HG02759 (cell line): ENCODE results near the gene SCAMP1.
"Not testable (repeated sequence)": the region's sequence is repeated elsewhere in the genome, so short reads cannot be mapped to it uniquely, and the experiment has no call there.

Source experiments
- ATAC-seq: cut with Tn5 transposase; IDR thresholded peaks from one replicate; pipeline ENCODE4 v1.9.1; 2021; ENCODE audit warnings: mild to moderate bottlenecking, moderate library complexity; ENCODE audit not compliant: unreplicated experiment

Gene SCAMP1, protein sequence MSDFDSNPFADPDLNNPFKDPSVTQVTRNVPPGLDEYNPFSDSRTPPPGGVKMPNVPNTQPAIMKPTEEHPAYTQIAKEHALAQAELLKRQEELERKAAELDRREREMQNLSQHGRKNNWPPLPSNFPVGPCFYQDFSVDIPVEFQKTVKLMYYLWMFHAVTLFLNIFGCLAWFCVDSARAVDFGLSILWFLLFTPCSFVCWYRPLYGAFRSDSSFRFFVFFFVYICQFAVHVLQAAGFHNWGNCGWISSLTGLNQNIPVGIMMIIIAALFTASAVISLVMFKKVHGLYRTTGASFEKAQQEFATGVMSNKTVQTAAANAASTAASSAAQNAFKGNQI

DNA sequence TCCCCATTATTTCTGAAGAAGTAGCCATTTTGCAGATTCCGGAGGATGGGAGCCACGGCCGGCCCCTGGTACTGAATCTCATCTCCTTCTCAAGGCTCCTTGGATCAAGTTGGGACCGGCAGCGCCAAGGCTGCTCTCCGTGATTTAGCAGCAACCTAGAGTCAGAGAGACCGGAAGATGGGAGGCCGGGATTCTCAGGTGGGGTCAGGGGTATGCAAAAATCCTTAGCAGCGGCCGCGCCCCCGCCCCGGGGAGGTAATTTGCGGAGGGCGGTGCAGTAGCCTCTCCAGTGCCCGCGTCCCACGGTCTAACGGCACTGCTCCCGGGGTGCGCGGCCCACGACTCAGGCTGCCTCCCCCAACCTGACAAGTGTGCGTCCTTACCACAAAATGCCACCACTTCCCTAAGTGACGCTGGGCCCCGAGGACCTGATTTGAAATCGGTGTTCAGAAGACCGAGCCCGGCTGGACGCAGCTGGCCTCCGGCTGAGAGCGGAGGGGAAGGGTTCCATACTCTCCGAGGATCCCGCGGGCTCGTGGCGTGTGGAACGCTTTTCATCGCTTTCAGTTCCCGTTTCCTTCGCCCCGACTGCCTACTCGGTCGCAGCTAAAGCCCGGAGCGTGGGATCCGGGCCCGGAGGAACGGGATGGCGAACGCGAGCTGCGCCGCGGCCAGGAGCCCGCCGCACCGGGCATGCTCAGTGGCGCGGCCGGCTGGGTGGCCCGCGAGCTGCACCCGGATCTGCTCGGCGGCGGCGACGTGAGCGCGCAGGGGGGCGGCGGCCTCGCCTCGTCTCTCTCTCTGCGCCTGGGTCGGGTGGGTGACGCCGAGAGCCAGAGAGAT is at the start of gene SCAMP1:
TSS of gene SCAMP1 (plus strand) at position 787 of the 843 bp plus-strand sequence. CDS start at position 842, 55 bp downstream.
- peak; percentile 88 for ATAC-seq

DNA sequence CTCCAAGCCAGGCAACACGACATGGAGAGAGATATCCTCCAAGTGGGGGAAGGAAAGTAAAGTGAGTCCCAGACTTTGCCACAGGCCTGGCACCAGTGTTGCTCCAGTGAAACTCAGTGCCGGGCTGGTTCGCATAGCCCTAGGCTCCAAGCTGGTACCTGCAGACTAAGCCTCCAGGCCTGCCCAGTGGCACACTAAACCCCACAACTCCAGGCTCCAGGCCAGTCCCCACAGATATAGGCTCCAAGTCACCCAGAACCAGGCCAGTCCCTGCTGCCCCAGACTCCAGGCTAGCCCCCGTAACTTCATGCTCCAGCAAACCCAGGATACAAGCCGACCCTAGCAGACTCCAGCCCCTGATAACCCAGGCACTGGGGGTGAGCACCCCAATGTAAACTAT is 42.9 kb upstream of the SCAMP1 start:
- ATAC-seq: no peak

DNA sequence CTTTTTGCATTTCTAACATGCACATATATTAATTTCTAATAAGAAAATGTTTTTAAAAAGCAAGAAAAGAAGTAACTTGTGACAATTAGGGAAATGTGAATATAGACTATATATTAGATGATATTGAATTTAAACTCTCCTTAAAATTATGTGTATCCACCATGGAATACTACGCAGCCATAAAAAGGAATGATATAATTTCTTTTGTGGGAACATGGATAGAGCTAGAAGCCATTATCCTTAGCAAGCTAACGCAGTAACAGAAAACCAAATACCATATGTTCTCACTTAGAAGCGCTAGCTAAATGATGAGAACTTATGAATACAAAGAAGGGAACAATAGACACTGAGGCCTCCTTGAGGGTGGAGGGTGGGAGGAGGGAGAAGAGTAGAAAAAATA is 42.1 kb upstream of the SCAMP1 start:
- no peak for ATAC-seq

DNA sequence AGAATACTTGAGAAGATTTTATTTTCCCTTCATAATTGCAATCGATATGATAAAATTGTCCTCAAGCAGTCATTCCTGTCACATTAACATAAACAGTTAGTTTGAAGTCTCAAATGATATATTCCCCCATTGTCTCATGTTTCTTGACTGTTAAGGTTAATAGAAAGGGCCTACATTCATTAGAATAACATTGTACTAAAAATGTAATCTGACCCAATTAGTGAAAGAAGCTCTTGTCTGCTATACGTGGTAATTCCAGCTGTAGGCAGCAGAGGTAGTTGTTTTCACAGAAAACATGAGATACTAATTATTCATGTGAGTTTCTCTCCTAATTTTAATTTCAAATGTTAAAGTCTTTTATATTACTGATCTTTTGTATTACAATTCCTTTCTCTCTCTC is 40.0 kb upstream of the SCAMP1 start:
- no peak for ATAC-seq

DNA sequence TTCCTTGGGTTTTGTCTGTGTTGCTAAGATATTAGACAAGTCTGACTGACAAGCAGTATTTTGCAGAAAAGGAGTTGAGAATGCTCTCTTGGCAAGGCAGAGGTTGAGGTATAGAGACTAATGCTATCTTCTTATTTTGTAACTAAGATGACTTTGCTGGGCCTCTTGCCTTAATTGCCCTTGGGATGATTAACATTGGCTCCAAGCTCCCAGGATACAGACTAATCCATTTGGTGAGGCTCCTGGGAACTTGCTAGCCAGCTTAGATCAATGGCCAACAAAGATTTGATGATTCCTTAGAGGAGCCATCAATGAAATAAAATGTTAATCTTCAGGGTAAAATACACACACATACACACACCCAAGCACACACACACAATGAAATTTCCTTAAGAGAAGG is 37.2 kb upstream of the SCAMP1 start:
- no peak for ATAC-seq

DNA sequence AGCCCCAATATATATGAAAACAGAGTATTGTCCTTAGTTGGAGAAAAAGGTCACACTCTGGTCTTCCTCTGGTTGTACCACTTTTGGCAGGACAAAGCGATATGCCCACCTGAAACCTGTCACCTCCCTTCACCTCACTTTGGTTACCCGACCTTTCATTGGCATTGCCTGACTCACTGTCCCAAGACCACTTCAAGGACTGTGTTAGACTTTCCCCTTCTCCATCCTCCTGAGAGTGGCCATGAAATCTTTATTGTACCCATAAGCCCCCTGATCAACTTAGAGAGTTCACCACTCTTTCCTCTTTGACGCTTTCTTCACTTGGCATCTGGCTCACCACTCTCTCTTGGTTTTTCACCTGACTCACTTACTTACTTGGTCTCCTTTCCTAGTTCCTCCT is 33.5 kb upstream of the SCAMP1 start:
- no peak for ATAC-seq

DNA sequence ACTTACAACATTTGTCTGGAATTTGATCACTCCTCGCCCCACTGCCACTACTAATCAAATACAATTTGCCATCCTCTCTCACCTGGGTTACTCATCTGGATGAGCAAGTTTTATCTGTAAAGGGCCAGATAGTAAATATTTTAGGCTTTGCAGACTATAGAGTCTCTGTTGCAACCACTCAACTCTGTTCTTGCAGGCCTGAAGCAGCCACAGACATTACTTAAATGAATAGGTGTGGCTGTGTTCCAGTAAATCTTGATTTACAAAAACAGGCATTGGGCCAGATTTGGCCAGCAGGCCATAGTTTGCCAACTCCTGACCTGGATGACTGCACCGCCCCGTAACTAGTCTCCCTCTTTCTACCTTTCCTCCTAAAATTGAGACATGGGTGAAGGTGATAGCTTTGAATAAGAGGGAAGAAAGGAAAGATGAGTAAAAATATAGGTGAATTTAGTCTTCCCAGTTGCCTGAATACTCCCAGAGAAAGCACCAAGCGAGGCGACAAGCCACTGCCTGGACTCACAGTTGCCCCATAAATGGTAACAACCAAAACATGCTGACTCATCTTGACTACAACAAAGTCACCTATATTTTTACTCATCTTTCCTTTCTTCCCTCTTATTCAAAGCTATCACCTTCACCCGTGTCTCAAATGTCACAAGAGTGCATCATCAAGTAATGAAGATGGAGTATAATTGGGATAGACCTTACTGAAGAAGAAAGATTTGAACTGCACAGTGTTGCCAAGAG is 32.5 kb upstream of the SCAMP1 start:
- ATAC-seq: no peak

DNA sequence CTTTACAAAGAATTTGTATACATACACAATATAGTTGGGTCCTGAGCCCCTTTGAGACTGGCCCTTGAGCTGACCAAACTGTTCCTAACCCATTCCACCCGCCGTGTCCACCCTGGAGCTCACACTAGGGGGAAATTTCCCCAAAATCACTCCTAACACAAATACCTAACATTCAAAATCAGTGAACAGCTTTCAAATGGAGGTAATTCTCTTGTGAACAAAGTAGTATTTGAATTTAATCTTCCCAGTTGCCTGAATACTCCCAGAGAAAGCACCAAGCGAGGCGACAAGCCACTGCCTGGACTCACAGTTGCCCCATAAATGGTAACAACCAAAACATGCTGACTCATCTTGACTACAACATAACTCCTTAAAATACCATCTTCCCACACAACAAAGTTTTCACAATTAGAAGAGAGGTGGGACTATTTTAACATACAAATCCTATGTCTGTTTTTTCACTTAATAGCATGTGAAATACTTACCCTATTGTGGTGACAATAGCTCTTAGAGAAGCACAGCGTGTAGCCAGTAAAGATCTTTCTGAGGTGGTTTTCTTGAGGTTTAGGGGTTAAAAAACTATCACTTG is 31.7 kb upstream of the SCAMP1 start:
- no peak for ATAC-seq

DNA sequence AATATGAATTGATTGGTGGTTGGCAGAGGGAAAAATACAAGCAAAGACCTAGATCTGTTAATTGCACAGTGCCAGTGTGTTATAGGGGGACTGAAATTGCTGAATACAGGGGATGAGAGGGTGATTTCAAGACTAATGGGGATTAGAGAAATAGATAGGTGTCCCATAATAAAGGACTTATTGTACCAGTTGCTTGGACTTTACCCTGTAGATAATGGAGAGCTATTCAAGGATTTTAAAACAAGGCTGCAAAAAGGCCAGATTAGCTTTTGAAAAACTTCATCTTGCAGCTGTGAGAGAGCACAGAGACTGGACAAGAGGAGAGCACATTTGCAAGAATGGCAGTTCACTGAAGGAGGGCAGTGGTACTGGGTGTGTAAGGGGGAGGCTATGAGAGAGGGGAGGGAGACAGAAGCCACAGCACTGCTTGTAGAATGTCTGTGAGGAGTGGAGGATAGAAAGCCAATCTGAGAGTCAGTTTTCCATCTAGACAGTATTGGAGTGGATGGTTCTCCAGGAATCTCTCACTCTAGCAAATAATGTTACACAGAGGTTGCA is 28.8 kb upstream of the SCAMP1 start:
- no peak for ATAC-seq

DNA sequence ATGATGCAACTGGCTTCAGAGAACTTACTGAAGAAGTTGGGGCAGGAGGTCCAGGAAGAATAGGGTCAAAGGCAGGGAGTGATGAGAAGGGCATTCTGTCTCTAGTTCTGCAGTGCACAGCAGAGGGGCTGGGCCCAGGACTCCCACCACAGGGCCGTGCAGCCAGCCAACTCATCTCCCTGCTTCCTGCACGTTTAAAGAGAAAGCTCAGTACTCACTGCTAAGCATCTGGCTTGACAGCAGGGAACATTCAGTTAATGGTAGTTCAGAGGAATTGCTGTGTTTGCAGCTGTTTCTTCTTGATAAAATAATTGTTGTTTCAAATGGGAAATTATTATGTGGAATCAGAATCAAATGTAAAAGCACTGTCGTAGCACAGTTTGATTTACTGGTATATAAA is 25.6 kb upstream of the SCAMP1 start:
- ATAC-seq: no peak

DNA sequence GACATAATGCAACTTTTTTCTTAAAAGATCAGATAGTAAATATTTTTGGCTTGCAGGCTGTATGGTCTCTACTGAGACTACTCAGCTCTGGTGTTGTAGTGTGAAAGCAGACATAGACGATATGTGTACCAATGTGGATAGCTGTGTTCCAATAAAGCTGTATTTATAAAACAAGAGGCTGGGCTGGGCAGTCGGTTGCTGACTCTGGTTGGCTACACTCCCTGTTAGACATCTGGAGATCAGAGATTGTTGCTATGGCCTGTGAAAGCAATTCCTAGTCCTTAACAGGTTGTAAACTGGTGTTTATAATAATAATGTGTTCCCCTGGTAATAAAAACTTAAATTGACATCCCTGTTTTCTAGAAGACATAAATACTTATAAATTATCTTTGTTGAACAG is 24.4 kb upstream of the SCAMP1 start:
- ATAC-seq: no peak

DNA sequence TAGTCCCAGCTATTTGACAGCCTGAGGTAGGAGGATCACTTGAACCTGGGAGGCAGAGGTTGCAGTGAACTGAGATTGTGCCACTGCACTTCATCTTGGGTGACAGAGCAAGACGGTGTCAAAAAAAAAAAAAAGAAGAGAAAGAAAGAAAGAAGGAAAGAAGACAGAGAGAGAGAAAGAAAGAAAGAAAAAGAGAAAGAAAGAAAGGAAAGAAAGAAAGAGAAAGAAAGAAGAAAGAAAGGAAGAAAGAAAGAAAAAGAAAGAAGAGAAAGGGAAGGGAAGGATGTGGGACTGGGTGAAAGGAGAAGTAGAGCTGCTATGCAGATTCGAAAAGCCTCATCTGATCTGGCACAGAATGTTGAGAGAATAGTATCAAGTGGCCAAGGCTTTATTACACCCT is 23.7 kb upstream of the SCAMP1 start:
- ATAC-seq: no peak

DNA sequence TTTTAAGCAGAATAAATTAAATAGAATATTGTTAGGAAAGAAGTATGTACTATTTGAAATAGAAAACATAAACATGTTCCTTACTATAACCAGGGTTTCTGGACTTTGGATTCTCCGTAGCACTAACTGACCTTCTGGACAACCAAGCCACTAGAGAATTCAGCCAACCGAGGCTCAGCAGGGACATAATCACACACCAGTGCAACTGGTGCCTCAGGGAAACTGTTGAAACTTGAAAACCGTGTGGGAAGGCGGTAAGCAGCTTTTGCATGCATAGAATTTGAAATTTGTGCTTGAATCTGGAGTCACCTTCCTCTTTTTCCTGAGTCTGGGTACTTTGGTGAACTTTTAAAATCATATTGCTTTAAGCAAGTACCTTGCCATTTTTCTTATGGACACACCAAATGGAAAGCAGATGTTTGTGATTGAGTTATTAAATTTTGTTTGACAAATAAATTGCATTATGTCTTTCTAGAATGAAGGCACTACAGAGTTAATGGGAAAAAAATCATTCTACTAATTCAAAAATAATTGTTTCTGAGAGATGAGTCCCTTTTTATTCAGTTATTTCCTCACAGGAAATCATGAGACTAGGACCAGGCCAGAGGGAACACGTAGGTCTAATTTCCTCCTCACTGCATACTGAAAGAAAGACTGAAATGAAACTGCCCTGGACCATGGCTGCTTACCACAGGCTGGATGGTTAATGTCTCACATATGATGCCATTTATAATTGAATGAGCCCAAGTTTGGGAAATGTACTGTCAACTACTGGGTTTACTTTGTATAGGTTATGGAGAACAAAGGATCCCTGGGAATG is 20.6 kb upstream of the SCAMP1 start:
- no peak for ATAC-seq

DNA sequence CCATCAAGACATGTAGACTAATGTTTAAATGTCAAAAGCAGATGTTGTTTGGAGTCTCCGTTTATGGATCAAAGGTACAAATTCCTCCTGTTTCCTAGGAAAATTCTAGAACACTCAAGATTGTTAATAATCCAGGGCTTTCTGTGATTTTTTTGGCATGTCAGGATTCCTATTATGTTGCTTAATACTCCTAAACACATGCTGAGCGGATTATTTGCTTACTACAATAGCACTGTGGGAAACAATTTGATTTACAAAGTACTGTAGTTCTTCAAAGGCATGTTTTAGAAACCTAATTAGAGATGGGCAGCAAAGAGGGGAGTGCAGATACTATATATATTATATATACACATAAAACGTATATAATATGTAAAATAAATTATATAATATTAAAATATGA is 19.0 kb upstream of the SCAMP1 start:
- ATAC-seq: no peak

DNA sequence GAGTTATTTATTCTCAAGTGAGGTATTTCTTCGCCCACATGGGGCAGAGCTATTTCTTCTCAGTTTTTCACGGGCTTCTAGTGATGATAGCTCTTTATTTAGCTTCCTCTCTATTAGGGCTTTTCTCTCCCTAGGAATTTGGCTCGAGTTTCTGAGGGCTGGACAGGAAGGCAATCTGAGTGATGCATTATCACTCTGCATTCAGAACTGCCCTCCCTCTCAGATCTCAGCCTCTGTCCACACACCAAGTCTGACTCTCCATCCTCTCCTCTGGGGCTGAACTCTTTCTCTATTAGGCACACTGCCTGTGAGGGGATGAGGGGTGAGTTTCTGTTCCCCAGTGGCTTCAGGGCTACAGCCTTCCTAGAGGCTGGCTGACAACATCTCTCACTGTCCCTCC is 14.9 kb upstream of the SCAMP1 start:
- no peak for ATAC-seq

DNA sequence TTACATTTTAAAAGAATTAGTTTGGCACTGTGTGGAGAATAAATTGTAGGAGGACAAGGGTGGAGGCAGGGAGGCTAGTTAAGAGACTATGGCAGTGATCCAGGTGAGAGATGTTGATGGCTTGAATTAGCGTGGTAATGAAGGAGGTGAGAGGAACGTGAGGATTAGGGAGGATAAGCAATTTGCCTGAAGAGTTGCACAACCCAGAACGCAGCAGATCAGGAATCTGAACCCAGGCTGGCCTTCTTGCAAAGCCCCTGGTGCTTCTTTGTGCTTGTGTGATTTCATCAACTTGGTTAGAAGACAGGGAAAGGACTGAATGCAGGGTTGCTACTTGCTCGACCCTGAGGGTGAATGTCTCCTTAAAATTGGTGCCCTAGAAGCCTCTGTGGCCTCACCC is 6.9 kb upstream of the SCAMP1 start:
- no peak for ATAC-seq

DNA sequence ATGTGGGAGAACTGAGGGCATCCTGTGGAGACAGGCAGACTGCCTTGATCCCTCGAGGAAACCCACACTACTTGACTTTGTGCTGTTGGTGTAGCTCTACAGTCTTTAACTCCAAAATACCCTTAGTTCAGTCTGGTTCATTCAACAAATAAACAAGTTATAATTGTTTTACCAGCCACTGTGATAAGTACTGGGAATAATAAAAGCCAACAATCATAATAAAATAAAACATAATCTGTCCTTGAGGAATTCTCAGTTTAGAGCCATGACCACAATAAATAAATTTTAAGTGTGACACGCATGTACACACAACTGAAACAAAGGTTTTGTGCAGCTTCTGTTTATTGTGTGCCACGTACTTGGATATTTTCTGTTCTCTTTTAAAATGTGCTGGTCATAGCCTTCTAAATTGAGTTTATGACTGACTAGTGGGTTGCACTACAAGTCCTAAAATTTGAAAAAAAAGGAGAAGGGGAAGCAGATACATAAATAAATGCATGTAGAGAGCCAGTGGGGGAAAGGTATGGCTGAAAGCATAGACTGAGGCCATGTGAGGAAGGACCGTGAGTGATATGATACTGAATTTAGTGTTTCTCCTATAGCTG is 6.2 kb upstream of the SCAMP1 start:
- no peak for ATAC-seq

DNA sequence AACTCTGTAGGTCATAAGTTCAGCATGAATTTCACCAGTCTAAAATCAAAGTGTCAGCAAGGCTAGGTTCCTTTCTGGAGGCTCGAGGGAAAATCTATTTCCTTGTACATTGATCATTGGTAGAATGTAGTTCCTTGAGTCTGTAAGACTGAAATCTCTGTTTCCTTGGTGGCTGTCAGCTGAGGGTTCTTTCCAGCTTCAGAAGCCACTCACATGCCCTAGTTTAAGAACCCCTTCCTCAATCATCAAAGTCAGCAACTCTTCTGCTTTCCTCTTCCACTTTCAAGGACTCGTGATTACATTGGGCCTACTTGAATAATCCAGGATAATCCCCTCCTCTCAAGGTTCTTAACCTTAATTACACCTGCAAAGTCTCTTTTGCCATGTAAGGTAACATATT is 4.9 kb upstream of the SCAMP1 start:
- ATAC-seq: no peak

DNA sequence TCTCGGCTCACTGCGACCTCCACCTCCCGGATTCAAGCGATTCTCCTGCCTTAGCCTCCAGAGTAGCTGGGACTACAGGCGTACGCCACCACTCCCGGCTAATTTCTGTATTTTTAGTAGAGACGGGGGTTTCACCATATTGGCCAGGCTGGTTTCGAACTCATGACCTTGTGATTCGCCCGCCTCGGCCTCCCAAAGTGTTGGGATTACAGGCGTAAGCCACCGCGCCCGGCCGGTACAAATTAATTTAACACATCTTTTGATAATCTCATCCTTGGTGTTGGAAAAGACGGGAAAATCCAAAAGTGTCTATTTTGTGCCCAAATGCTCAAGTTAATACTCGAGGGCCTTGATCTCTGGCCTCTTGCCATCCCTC is 974 bp upstream of the SCAMP1 start:
- ATAC-seq: not testable (repeated sequence)

DNA sequence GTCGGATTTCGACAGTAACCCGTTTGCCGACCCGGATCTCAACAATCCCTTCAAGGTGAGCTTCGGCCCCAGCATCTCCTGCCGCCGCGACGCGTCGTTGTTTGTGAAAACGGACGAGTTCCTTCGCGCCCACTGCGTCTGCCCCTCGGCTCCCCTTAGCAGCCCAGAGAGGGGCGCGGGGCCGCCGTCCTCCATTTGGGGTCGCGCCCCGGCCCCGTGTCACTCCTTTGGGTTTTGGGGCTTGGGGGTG is 182 bp downstream of the SCAMP1 start:
- ATAC-seq: no peak
